NCI-H128 (cell line): ENCODE results near the gene SNRNP200.
A peak's percentile ranks its signal among the peaks of the same experiment; 100 is the strongest.

ENCODE experiments used
- DNase-seq: peaks from one replicate; lab custom pipeline; 2025; ENCODE audit not compliant: unreplicated experiment; lab: John Stamatoyannopoulos, UW

Gene SNRNP200

GRCh38 chr2:96305091-96305978 lies at the start of gene SNRNP200:
Gene SNRNP200, minus strand, starts transcription at chr2:96305546. Its CDS starts 109 bp downstream, at chr2:96305437.
- peak; percentile 88 for DNase-seq

- no peak for DNase-seq
These were observed 49.1 kb upstream of the SNRNP200 start for GRCh38 chr2:96354492-96354891.

- DNase-seq, result no peak
These were observed 48.3 kb upstream of the SNRNP200 start for GRCh38 chr2:96353606-96354101.

- DNase-seq, result no peak
These were observed 47.8 kb upstream of the SNRNP200 start for GRCh38 chr2:96353032-96353561.

GRCh38 chr2:96347395-96347794 lies 42.0 kb upstream of the SNRNP200 start:
- DNase-seq, result no peak

- DNase-seq, result no peak
These were observed 40.6 kb upstream of the SNRNP200 start for GRCh38 chr2:96345868-96346462.

GRCh38 chr2:96345438-96345837 lies 40.1 kb upstream of the SNRNP200 start:
- no peak for DNase-seq

- no peak for DNase-seq
These were observed 38.7 kb upstream of the SNRNP200 start for GRCh38 chr2:96344011-96344410.

GRCh38 chr2:96342085-96342484 lies 36.7 kb upstream of the SNRNP200 start:
- no peak for DNase-seq

GRCh38 chr2:96341641-96342040 lies 36.3 kb upstream of the SNRNP200 start:
- DNase-seq, result no peak

- no peak for DNase-seq
These were observed 35.4 kb upstream of the SNRNP200 start for GRCh38 chr2:96340493-96341414.

- DNase-seq, result no peak
These were observed 31.5 kb upstream of the SNRNP200 start for GRCh38 chr2:96336873-96337272.

- DNase-seq, result no peak
These were observed 30.9 kb upstream of the SNRNP200 start for GRCh38 chr2:96336104-96336775.

- no peak for DNase-seq
These were observed 28.4 kb upstream of the SNRNP200 start for GRCh38 chr2:96333708-96334107.

GRCh38 chr2:96330407-96330806 lies 25.1 kb upstream of the SNRNP200 start:
- no peak for DNase-seq

GRCh38 chr2:96329874-96330273 lies 24.5 kb upstream of the SNRNP200 start:
- DNase-seq, result no peak

GRCh38 chr2:96329456-96329855 lies 24.1 kb upstream of the SNRNP200 start:
- no peak for DNase-seq

- DNase-seq, result no peak
These were observed 21.9 kb upstream of the SNRNP200 start for GRCh38 chr2:96326990-96327820.

GRCh38 chr2:96326564-96326963 lies 21.2 kb upstream of the SNRNP200 start:
- no peak for DNase-seq

GRCh38 chr2:96325884-96326255 lies 20.5 kb upstream of the SNRNP200 start:
- no peak for DNase-seq
